GM21717 (cell line): Measurements from ENCODE around the gene AURKAIP1.
"Not testable (repeated sequence)": the region's sequence is repeated elsewhere in the genome, so short reads cannot be mapped to it uniquely, and the experiment has no call there.

Experiments used
- ATAC-seq: cut with Tn5 transposase; IDR thresholded peaks from one replicate; pipeline ENCODE4 v1.9.1; 2021; ENCODE audit warnings: mild to moderate bottlenecking, moderate library complexity; ENCODE audit not compliant: unreplicated experiment

The AURKAIP1 gene

DNA sequence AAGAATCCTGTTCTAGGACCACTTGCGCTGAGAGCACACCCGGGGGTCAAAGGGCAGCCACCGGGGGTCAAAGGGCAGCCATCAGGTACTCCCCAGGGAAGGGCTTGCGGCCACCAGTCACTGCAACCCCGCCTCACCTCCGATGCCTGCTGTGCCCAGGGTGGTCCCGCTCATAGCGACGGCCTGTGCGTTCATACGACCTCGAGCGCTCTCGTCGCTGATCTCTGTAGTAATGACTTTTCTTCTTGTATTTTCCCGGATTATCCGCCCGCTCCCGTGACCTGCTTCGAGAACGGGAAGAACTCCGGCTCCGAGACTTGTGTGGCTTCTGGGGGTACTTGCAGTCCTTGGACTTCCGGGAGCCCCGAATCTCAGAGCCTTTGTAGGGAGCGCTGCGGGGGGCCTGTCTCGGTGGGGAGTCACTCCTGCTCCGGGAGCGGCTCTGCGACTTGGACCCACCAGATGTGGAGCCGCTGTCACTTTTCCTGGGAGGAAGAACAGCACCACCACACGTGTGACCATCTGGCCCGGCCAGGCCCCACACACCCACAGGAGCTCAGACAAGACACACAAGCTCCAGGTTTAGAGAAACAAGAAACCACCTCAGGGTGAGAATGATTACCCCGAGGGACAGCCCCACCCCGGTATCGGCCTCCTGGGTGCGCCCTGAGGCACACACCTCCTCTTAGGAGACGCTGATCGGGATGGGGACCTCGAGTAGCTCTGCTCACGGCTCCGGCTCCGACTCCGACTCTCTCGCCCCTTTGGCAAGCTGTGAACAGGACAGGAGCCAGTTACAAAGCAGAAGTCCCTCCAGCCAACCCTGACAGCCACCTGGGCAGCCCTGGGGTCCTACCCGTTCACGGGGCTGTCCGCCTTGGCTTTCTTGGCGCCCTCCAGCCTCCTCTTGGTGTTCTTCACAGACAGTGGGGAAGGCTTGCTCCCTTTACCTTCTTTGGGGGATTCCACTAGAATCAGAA lies 12.4 kb upstream of the AURKAIP1 start:
- ATAC-seq = no peak

DNA sequence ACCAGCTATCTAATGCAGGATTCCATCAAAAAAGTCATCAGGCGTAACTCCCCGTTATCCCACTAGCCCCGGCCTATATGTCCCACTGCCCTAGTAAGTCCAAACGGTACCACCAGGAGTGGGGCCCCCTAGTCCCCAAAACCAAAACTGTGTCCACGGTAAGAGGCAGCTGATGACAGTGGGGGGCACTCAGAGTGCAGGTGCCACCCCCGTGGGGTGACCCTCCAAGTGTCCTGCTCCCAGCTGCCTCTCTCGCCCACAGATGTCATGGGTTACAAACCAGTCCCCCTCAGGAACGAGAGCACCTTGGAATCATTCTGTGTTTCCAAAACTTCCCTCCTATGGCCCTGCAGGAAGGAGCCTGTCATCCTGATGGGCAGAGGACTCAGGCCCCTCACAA lies 10.9 kb upstream of the AURKAIP1 start:
- ATAC-seq = no peak

DNA sequence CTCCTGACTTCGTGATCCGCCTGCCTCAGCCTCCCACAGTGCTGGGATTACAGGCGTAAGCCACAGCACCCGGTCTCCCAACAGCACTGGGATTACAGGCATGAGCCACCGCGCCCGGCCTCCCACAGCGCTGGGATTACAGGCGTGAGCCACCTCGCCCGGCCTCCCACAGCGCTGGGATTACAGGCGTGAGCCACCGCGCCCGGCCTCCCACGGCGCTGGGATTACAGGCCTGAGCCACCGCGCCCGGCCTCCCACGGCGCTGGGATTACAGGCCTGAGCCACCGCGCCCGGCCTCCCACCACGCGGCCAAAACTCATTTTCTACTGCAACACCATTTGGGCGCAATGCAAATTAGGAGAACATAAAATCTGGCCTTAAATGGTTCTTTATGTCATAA lies 10.3 kb upstream of the AURKAIP1 start:
- not testable (repeated sequence) for ATAC-seq

DNA sequence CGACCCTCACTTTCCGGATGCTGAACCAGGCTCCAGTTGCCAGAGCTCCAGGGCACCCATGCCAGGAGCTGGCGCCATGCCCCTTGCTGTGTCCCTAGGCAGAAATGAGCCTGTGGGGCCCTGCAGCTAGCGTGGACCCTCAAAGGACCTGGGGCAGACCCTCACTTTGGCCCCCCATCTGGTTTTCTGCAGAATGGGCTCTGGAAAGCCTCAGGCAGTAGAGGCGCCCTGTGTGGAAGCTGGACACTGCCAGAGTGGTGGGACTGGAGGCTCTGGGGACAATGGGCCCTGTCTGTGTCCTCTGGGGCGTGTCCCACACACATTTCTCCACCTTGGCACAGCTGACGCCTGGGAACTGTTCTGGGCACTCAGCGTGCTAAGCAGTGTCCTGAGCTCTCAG lies 6.3 kb upstream of the AURKAIP1 start:
- ATAC-seq = no peak

DNA sequence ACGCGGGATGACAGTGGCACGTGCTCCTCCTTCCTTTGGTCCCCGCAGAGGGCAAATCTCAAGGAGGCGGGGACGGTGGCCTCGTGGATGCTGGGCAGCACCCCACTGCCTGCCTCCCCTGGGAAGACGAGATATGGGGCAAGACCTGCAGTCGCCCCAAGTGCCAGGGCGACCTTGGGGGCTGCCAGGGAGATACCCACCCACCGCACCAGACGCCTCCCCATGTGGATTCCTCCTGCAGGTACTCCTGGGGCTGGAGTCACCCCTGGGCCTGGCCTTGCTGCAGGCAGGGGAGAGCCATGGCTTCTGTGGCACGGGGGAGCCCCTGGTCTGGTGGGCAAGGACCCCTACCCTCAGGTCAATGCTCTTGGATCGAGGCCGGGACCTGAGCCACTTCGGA lies 5.9 kb upstream of the AURKAIP1 start:
- no peak for ATAC-seq

DNA sequence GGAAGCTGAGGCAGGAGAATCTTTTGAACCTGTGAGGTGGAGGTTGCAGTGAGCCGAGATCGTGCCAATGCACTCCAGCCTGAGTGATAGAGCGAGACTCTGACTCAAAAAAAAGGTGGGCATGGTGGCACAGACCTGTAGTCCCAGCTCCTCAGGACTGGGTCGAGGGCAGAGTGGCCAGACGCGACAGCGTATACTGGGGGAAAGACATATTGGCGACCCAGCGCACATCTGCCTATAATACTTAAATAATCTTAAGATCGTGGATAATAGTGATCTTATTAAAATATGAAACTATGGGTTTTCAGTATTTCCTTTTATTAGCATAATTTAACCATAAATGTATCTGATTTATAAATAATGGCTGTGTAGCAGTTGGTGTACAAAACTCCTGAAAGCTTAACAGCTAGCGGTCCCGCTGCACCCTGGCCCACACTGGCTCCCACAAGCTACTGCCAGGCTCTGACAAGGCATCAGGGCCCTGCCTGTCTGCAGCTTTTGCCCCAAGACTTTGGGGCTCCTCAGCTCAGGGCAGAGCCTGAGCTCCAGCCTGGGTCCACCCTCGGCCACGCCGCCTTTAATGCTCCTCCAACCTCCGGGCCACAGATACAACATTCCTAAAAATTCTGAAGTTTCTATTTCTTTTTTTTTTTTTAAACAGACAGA lies 2.7 kb upstream of the AURKAIP1 start:
- ATAC-seq = no peak

DNA sequence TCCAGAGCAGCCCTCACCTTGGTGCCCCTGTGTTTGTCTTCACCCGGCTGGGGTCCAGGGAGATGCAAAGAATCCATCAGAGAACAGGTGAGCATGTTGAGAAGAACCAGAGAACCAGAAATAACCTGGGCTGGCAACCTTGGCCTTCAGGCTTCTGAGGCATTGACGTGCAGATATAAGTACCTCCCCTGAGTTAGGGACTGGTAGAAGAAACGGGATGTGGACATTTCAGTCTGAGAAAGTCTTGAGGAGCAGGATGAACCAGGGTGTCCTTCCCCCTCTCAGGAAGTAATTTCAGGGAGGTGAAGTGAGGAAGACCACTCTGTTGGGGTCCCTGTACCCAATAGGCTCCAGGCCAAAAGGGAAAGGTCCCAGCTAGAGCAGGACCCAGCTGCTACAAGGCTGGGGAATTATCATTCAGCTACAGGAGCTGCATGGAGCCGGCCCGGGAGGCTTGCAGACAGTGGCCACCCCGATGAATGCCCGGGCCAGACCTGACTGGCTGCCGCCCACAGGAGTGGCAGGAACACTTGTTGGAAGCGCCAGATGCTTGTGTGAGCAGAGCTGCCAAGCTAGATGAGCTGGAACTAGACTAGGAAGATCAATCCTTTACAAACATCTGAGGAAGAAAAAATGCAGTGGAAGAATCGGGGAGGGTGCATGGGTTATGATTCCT lies 1.7 kb upstream of the AURKAIP1 start:
- no peak for ATAC-seq

DNA sequence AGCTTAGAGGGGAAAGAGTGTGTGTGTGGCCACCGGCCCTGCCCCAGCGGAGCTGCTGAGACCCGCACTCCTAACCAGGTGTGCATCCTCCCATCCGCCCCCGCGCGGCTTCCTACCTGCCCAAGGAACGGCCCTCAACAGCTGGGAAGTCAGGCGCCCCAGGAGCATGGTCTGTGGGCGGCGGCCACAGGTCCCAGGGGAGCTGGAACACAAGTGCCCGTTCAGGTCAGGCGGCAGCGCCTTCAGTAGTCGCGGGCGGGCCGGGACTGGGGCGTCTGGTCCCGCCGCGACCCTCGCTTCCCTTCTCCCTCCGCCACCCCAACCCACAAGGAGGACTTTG lies 448 bp downstream of the AURKAIP1 start:
- ATAC-seq = no peak

DNA sequence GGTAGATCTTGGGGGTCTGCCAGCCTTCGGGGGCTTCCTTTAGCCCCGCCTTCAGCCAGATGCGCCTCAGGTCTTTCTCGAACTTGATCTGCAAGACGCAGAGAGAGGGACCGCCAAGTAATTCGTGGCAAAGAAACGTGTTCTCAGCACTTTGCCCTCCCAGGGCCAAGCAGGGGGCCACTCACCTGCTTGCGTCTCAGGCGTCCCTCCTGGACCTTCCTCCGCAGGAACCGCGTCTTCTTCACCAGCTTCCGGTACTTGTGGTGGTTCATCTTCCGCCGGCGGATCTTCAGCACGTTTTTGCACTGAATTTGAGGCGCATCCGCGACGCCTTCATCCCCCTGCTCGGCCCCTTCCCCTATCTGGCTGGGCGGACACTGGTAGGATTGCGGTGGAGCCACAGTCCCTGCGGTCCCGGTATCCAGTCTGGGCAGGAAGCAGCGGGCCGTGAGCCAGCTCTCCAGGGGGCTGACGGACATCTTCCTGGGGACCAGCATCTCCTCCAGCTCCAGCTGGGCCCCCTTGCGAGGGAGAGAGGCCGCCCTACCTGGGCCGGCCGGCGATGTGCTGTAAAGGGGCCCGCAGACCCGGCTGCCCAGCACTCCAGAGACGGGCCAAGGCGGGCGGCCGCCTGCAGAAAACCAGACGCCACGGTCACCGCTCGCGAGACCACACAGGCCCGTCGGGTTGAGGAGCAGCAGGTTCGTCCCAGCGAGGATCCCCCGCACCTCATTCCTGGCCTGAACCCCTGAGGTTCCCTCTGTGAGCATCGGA lies 1.0 kb downstream of the AURKAIP1 start:
- no peak for ATAC-seq

DNA sequence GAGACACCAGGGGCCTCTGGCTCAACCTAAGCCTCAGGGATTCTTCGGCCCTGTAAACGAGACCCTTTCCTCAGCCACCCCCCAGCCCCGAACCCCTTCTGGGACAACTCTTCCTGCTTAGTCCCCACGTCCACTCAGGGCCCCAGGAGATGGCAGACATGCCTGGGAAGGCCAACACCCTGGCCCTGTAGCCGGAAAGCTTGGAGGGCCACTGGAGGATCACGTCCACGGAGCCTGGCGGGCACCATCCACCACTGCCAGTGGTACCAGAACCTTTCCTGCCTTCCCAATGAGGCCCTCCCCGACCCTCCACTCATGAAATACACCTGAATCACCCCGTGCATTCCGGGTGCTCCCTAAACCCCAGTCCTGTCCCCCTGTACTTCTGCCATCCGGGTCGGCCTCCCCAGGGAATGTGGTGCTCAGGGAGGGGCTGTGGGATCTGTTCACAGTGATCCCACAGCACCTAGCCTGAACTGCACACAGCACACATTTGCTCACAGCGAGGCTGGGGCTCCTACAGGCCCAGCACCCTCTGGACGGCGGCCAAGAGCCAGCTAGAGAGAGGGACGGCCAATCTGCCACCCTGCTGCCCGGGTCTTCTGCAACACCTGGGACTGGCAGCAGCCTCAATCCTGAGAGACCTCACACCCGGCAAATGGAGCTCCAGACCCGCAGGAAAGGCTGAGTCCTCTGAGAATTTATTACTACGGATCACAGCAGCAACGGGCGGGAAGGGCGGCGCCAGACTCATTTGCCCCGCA lies 1.8 kb downstream of the AURKAIP1 start:
- no peak for ATAC-seq

DNA sequence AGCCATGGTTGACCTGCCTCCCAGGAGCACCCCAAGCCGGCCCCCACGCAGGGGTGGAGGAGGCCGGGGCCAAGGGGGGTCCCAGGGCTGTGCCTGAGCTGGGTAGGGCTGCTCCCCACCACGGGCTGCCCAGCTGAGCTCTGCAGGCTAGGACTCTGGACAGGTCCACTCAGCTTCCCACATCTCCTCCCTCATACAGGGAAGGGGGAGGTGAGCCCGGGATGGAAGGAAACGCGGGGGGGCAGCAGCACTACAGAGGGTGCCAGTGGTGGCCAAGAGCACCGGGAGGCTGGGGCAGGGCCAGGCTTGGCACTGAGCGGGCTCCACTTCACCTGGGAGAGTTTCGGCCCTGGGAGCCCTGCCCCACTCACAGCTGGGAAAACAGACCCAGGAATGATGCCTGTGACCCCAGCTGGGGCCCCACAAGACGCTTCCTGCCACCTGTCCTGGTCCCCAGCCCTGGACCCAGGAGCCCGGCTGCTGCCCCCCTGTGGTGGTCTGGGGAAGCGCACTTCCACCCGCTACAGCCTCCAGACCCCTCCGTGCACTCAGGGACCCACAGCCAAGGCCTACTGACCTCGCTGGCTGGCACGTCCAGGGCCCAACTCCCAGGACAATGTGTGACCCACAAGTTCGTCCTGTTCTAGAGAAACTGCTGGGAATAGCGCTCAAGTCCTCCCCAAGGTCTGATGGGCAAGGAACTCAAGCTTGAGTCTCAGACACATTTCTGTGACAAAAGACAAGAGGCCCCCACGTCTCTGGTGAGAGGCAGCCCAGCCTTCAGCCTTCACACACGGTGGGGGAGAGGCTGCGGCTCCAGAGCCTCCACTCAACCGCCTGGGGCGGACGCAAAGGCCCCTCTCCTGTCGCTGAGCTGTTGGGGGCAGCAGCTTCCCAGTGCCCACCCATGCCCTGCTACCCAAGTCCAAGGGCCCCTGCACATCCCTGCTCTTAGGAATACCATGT lies 3.0 kb downstream of the AURKAIP1 start:
- no peak for ATAC-seq

DNA sequence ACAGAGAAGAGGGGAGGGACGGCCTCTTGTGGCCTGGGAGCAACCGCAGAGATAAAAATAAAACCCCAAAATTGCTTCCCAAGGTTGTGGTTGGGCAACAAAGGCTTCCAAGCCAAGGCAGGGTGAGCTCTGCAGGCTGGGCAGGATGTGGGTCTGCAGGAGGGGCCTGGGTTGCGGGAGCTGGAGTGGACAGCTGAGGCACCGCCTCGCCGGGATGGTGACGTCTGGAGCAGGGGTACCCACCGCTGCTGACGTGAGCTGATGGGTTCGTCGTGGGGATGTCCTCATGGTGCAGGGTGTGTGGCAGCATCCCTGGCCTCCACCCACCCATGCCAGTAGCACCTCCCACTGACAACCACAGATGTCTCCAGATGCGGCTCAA lies 3.7 kb downstream of the AURKAIP1 start:
- ATAC-seq = no peak

DNA sequence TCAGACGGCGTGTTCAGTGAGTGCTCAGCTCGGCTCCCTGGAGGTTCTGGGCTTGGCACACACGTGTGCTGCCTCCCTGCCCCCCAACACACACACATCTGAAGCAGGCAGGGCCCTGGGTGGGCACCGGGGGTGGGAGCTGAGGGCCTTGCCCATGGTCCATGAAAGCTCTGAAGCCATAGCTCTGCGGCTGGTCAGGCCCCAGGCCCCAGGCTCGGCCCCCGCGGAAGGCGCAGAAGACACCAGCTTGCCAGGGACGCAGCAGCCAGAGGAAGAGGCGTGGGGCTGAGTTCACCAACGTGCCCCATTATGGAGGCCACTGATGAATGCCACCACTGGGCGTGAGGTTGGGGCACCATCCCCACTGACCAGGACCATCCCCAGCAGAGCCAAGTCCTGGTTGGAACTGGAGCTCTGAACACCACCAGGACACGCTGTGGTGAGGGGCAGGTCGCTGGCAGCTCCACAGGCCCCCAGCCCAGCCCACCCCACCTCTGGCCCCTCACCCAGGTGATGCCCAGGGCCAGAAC lies 4.2 kb downstream of the AURKAIP1 start:
- ATAC-seq = no peak

DNA sequence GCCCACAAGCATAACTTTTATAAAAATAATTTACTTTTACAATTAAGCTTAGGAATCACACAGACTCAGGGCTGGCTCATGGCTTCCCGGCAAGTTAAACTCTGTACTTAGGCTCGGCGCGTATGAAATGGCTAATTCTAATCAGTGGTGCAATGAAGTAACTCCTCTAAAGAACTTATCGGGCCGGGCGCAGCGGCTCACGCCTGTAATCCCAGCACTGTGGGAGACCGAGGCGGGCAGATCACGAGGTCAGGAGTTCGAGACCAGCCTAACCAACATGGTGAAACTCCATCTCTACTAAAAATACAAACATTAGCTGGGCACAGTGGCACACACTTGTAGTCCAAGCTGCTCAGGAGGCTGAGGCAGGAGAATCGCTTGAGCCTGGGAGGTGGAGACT lies 4.9 kb downstream of the AURKAIP1 start:
- not testable (repeated sequence) for ATAC-seq

DNA sequence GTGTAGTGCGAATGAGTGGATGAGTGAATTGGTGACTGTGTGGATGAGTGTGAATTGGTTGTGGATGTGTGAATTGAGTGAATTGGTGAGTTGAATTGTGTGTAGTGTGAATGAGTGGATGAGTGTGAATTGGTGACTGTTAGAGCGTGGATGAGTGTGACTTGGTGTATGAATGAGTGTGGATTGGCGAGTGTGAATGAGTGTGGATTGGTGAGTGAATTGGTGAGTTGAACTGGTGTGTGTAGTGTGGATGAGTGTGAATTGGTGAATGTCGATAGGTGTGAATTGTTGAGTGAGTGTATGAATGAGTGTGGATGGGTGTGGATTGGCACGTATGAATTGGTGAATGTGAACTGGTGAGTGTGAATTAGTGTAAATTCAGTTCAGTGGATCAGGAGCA lies 7.7 kb downstream of the AURKAIP1 start:
- no peak for ATAC-seq

DNA sequence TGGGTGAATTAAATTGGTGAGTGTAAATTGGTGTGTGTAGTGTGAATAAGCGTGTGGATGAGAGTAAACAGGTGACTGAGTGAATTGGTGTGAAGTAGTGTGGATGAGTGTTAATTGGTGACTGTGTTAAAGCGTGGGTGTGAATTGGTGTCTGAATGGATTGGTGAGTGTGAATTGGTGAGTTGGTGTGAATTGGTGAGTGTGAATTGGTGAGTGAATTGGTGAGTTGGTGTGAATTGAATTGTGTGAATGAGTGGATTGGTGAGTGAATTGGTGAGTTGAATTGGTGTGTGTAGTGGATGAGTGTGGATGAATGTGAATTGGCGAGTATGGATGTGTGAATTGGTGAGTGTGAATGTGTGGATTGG lies 8.3 kb downstream of the AURKAIP1 start:
- ATAC-seq = no peak

DNA sequence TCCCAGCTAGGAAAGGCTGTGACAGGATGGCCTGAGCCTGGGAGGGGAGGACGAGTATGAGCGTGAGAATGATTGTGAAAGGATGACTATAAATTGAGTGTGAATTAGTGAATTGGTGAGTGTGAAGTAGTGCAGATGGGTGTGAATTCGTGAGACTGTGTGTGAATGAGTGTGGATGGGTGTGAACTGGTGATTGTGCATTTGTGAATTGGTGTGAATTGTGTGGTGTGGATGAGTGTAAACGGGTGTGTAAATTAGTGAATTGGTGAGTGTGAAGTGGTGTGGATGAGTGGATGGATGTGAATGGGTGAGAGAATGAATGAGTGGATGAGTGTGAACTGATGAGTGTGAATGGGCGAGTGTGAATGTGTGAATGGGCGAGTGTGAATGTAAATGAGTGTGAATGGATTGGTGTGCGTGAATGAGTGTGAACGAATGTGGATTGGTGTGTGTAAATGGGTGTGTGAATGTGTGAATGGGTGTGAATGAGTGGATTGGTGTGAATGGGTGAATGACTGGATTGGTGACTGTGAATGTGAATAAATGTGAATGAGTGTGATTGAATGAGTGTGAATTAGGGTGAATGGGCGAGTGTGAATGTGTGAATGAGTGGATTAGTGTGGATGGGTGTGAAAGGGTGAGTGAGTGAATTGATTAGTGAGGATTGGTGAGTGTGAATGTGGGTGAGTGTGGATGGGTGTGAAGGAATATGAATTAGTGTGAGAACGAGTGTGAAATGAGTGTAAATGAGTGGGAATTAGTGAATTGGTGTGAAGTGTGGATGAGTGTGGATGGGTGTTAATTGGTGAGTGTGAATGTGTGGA lies 8.9 kb downstream of the AURKAIP1 start:
- ATAC-seq = no peak

DNA sequence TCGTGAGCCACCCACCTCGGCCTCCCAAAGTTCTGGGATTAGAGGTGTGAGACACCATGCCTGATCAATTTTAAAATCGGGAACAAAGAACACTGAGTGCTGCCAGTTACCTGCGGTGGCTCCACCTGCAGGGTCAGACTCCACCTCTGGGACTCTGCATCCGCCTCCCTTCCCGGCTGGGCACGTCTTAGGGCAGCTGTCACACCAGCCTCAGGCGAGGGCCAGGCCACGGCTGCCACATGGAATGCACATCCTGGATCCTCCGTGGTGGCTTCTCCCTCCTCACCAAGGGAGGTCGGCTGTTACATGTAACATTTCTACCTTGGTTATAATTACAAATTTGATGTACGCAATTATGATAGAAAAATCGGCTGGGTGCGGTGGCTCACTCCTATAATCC lies 10.7 kb downstream of the AURKAIP1 start:
- no peak for ATAC-seq
